ENCODE results near the gene IGSF21.

Gene IGSF21

DNA sequence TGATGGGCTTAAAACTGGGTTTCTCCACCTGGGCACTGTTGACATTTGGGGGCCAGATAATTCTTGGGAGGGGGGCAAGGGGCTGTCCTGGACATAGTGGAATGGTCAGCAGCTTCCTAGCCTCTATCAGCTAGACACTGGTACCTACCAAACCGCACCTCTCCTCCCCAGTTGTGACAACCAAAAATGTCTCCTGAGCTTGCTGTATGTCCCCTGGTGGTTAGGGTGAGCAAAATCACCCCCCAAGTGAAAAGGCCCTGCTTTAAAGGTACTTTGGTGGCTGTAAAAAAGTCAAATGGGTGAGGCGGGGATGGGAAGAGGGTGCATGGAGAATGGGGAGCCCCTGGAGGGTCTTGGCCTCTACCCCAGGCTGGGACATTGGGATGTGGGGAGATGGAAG lies 182.0 kb downstream of the IGSF21 start:
- no peaks in the 10 kb centered on the region; the same call in 1 of the 2 replicates for H3K27me3 ChIP-seq (ENCODE audit: control insufficient read depth, low read length)
- no peaks in the 10 kb centered on the region for H3K9me2 ChIP-seq (replicated peaks; ENCODE audit: control insufficient read depth, low read length)
- no peaks in the 10 kb centered on the region for H3K9me3 ChIP-seq (ENCODE audit: control insufficient read depth, insufficient read depth, low read length)
- no peak overlapping the region for H3K27ac ChIP-seq (ENCODE audit: low read depth, low read length)
- no peaks in the 10 kb centered on the region for H3K4me1 ChIP-seq (ENCODE audit: control insufficient read depth, low read length)
- H4K20me1 ChIP-seq (ENCODE audit: control insufficient read depth, insufficient read depth, low read depth, low read length) = no peaks in the 10 kb centered on the region
- TF ChIP-seq, protein P1, sequence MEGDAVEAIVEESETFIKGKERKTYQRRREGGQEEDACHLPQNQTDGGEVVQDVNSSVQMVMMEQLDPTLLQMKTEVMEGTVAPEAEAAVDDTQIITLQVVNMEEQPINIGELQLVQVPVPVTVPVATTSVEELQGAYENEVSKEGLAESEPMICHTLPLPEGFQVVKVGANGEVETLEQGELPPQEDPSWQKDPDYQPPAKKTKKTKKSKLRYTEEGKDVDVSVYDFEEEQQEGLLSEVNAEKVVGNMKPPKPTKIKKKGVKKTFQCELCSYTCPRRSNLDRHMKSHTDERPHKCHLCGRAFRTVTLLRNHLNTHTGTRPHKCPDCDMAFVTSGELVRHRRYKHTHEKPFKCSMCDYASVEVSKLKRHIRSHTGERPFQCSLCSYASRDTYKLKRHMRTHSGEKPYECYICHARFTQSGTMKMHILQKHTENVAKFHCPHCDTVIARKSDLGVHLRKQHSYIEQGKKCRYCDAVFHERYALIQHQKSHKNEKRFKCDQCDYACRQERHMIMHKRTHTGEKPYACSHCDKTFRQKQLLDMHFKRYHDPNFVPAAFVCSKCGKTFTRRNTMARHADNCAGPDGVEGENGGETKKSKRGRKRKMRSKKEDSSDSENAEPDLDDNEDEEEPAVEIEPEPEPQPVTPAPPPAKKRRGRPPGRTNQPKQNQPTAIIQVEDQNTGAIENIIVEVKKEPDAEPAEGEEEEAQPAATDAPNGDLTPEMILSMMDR (IDR thresholded peaks at IDR 0.05; ENCODE audit: low read depth, low read length, poor library complexity, severe bottlenecking) = no peak
- TF ChIP-seq EZH2phosphoT487 (IDR thresholded peaks at IDR 0.05; ENCODE audit: borderline replicate concordance, low read length) = no peak
- H3K4me3 ChIP-seq (ENCODE audit: low read length) = no peak overlapping the region
- no peaks in the 10 kb centered on the region for H3K36me3 ChIP-seq (ENCODE audit: control insufficient read depth, low read length)
- H3K4me2 ChIP-seq (ENCODE audit: low read length) = no peak overlapping the region
- H3K79me2 ChIP-seq (ENCODE audit: control insufficient read depth, low read length) = no peaks in the 10 kb centered on the region
- H3F3A ChIP-seq (ENCODE audit: control insufficient read depth, insufficient read depth) = no peaks in the 10 kb centered on the region

DNA sequence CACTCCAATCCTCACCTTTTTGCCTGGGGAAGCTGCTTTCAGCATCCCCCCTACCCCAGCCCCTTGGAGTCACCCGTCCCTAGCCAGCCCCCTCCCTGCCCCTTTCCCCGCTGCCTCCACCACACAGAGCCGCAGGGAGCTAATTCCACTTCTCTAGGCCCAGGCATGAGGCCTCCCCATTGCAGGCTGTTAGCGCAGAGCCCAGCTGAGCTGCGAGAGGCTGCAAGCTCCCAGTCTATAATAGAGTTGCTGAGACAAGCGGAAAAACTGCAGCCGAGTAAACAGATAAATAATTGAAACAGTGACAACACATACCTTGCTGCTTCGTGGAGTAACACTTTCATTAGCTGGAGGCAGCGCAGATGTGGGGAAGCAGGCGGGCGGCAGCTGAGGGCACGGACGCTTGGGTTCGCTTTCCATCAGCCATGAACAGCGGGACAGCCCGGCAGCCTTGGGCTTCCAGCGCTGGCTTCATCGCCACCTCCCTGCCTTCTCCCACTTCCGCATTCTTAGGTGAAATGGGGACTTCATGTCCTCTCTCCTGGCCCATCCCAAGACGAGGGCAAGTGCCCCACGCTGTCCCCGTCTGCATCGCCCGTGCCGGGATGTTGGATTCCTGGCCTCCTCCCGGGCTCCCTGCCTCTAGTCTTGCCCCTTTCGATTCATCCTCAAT lies 183.3 kb downstream of the IGSF21 start:
- Histone ChIP-seq H3K27me3 (ENCODE audit: control insufficient read depth, low read length) (no peaks in the 10 kb centered on the region), H3F3A (ENCODE audit: control insufficient read depth, insufficient read depth) (no peaks in the 10 kb centered on the region), H3K27ac (ENCODE audit: low read depth, low read length) (no peak overlapping the region), H3K9me2 (replicated peaks; ENCODE audit: control insufficient read depth, low read length) (no peaks in the 10 kb centered on the region), H3K4me1 (ENCODE audit: control insufficient read depth, low read length) (no peaks in the 10 kb centered on the region), H3K36me3 (ENCODE audit: control insufficient read depth, low read length) (no peaks in the 10 kb centered on the region), H4K20me1 (ENCODE audit: control insufficient read depth, insufficient read depth, low read depth, low read length) (no peaks in the 10 kb centered on the region), H3K4me3 (ENCODE audit: low read length) (no peak overlapping the region), H3K4me2 (ENCODE audit: low read length) (no peak overlapping the region), H3K79me2 (ENCODE audit: control insufficient read depth, low read length) (no peaks in the 10 kb centered on the region), H3K9me3 (ENCODE audit: control insufficient read depth, insufficient read depth, low read length) (no peaks in the 10 kb centered on the region)
- TF ChIP-seq, protein P1 (IDR thresholded peaks at IDR 0.05; ENCODE audit: low read depth, low read length, poor library complexity, severe bottlenecking) = no peak
- TF ChIP-seq EZH2phosphoT487 (IDR thresholded peaks at IDR 0.05; ENCODE audit: borderline replicate concordance, low read length) = no peak

DNA sequence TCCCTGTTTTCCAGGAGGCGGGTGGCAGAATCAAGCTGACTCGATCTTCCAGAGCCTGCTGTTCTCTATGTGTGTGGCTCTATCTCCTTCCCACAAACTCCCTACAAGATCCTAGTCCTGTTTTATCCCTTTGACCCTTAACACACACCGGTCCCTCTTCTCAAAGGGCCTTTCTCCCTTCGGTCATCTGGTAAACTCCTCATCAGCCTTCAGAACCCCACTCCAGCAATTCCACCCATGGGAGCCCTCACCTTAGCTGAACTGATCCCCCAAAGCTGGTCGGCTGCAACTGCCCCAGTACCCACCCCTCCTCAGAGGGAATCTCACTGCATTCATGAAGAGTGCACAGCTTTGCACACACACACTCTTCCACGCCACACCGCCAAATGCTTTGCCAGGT lies 184.9 kb downstream of the IGSF21 start:
- Histone ChIP-seq H3K9me2 (replicated peaks; ENCODE audit: control insufficient read depth, low read length) (no peaks in the 10 kb centered on the region), H3K27ac (ENCODE audit: low read depth, low read length) (no peak overlapping the region), H3K4me2 (ENCODE audit: low read length) (no peak overlapping the region), H3K79me2 (ENCODE audit: control insufficient read depth, low read length) (no peaks in the 10 kb centered on the region), H4K20me1 (ENCODE audit: control insufficient read depth, insufficient read depth, low read depth, low read length) (no peaks in the 10 kb centered on the region), H3K36me3 (ENCODE audit: control insufficient read depth, low read length) (no peaks in the 10 kb centered on the region), H3K4me1 (ENCODE audit: control insufficient read depth, low read length) (no peaks in the 10 kb centered on the region), H3K9me3 (ENCODE audit: control insufficient read depth, insufficient read depth, low read length) (no peaks in the 10 kb centered on the region), H3K4me3 (ENCODE audit: low read length) (no peak overlapping the region), H3F3A (ENCODE audit: control insufficient read depth, insufficient read depth) (no peaks in the 10 kb centered on the region), H3K27me3 (ENCODE audit: control insufficient read depth, low read length) (no peaks in the 10 kb centered on the region)
- TF ChIP-seq, protein P1 (IDR thresholded peaks at IDR 0.05; ENCODE audit: low read depth, low read length, poor library complexity, severe bottlenecking) = no peak
- no peak for TF ChIP-seq EZH2phosphoT487 (IDR thresholded peaks at IDR 0.05; ENCODE audit: borderline replicate concordance, low read length)
